Activated CD4-positive, alpha-beta T cell treated with anti-CD3 and anti-CD28 coated beads, Interleukin-2, Interleukin-6, amounts not matched to agents 100 ng/mL and 50 ng/mL, durations not matched to agents 16 hours and 8 hours (primary cell): Measurements from ENCODE around the gene PAXIP1.
"Not testable (repeated sequence)": the region's sequence is repeated elsewhere in the genome, so short reads cannot be mapped to it uniquely, and the experiment has no call there.

ENCODE experiments used
- DNase-seq: peaks from one replicate; pipeline ENCODE4 v3.0.0-alpha.2; 2020

The PAXIP1 gene

GRCh38 chr7:154942691-154943090 is 60.2 kb downstream of the PAXIP1 start:
- DNase-seq = no peak

GRCh38 chr7:154937837-154938236 is 65.1 kb downstream of the PAXIP1 start:
- DNase-seq = no peak

- not testable (repeated sequence) for DNase-seq
Observed at GRCh38 chr7:154934353-154934952, 68.5 kb downstream of the PAXIP1 start.

GRCh38 chr7:154931906-154932305 is 71.0 kb downstream of the PAXIP1 start:
- DNase-seq = no peak

- DNase-seq = no peak
Observed at GRCh38 chr7:154929006-154929726, 73.8 kb downstream of the PAXIP1 start.

- peak; percentile 91 for DNase-seq
Observed at GRCh38 chr7:154928136-154929005, 74.6 kb downstream of the PAXIP1 start.

- DNase-seq = peak; percentile 81
Observed at GRCh38 chr7:154927624-154928125, 75.2 kb downstream of the PAXIP1 start.

GRCh38 chr7:154922472-154922871 is 80.5 kb downstream of the PAXIP1 start:
- DNase-seq = not testable (repeated sequence)

- DNase-seq = no peak
Observed at GRCh38 chr7:154919344-154920225, 83.3 kb downstream of the PAXIP1 start.

- DNase-seq = no peak
Observed at GRCh38 chr7:154918741-154919140, 84.2 kb downstream of the PAXIP1 start.

- DNase-seq = no peak
Observed at GRCh38 chr7:154918266-154918665, 84.7 kb downstream of the PAXIP1 start.

GRCh38 chr7:154917808-154918160 is 85.1 kb downstream of the PAXIP1 start:
- no peak for DNase-seq

- DNase-seq = no peak
Observed at GRCh38 chr7:154916856-154917807, 85.8 kb downstream of the PAXIP1 start.

- DNase-seq = no peak
Observed at GRCh38 chr7:154916381-154916780, 86.5 kb downstream of the PAXIP1 start.

GRCh38 chr7:154915600-154915999 is 87.3 kb downstream of the PAXIP1 start:
- DNase-seq = no peak

GRCh38 chr7:154914996-154915380 is 87.9 kb downstream of the PAXIP1 start:
- no peak for DNase-seq

- DNase-seq = no peak
Observed at GRCh38 chr7:154914308-154914995, 88.5 kb downstream of the PAXIP1 start.

- peak; percentile 92 for DNase-seq
Observed at GRCh38 chr7:154913638-154914307, 89.2 kb downstream of the PAXIP1 start.

- DNase-seq = no peak
Observed at GRCh38 chr7:154912871-154913637, 89.9 kb downstream of the PAXIP1 start.
